HepG2 (cell line): ENCODE data around the gene EDA2R. TPM values are rescaled to one million over a fixed set of nuclear protein-coding genes. Genes with fewer than 3 reads are reported as not detected.

Experiments used
- ATAC-seq: fragments of 200-7000 bp; cut with Tn5 transposase; 3 replicates; pipeline ENCODE4 v1.9.1; 2020; ENCODE audit warnings: mild to moderate bottlenecking, moderate library complexity
- BruUV-seq: library from RNA; stranded (reverse); fragments of 400-500 nt; replicated peaks from 2 replicates; lab custom pipeline; 2021; lab: Mats Ljungman, UMichigan
- CTCF ChIA-PET: fragments of 300-600 bp; formaldehyde crosslinking; extraction: SDS; loops from one replicate; lab custom pipeline; 2021; ENCODE audit warnings: low total read pairs, inconsistent platforms, low intra/inter-chr PET ratio; lab: Yijun Ruan, JAX
- POLR2A ChIA-PET: fragments of 350-600 bp; sonication (Branson Sonifier 250); formaldehyde crosslinking; loops from one replicate; lab custom pipeline; 2020; ENCODE audit warnings: antibody characterized with exemption, inconsistent platforms; lab: Yijun Ruan, JAX
- DNase-seq: peaks from one replicate; pipeline ENCODE4 v3.0.0-alpha.2; 2015; ENCODE audit warnings: low spot score
- FAIRE-seq: peaks from 3 replicates; lab custom pipeline; 2011; peaks lifted over from hg19 to GRCh38; lab: Jason Lieb, UNC
- H2AFZ ChIP-seq: one replicate; pipeline ENCODE4 v1.6.1; 2011; ENCODE audit warnings: low read length, inconsistent platforms
- H3K27ac ChIP-seq: fragments of 300-600 bp; 3 replicates; pipeline ENCODE4 v1.8.0; 2011; ENCODE audit warnings: mixed run types, mild to moderate bottlenecking, mixed read lengths, low read length, inconsistent platforms; ENCODE audit not compliant: insufficient read depth; ENCODE audit errors: extremely low read length
- H3K27me3 ChIP-seq, 2 experiments: fragments of 200-600 bp in 1 of 2; 2 replicates in 1 of 2; 3 replicates in 1 of 2; pipeline versions ENCODE4 v1.6.0 to v1.8.0; 2011; ENCODE audit warnings: low read length in 2 of 2, mild to moderate bottlenecking in 2 of 2, moderate library complexity in 2 of 2, inconsistent platforms in 1 of 2; ENCODE audit not compliant: insufficient read depth in 2 of 2, control insufficient read depth in 1 of 2
- H3K36me3 ChIP-seq, 2 experiments: fragments of 200-600 bp in 1 of 2; replicated peaks in 1 of 2; 2 replicates in 1 of 2; 3 replicates in 1 of 2; pipeline versions ENCODE4 v1.5.1 to v1.8.0; 2011; ENCODE audit warnings: low read length in 2 of 2, inconsistent platforms in 1 of 2; ENCODE audit not compliant: insufficient read depth in 2 of 2, control insufficient read depth in 1 of 2
- H3K4me1 ChIP-seq: 2 replicates; pipeline ENCODE4 v1.5.1; 2012; ENCODE audit warnings: low read length, inconsistent platforms; ENCODE audit not compliant: insufficient read depth
- H3K4me2 ChIP-seq: 2 replicates; pipeline ENCODE4 v1.6.0; 2011; ENCODE audit warnings: low read depth, low read length, inconsistent platforms
- H3K4me3 ChIP-seq, 3 experiments: fragments of 200-600 bp in 1 of 3; sonication (generic), shearing (Covaris generic) in 1 of 3; replicated peaks in 1 of 3; 2 replicates each; pipeline ENCODE4 v1.5.1; 2011 to 2016; ENCODE audit warnings: low read length in 3 of 3, inconsistent platforms in 2 of 3, low read depth in 2 of 3, mild to moderate bottlenecking in 2 of 3, control low read depth in 1 of 3, mixed read lengths in 1 of 3; ENCODE audit not compliant: insufficient read depth in 1 of 3
- H3K79me2 ChIP-seq: one replicate; pipeline ENCODE4 v1.6.1; 2011; ENCODE audit warnings: low read length, inconsistent platforms; ENCODE audit not compliant: insufficient read depth
- H3K9ac ChIP-seq: 2 replicates; pipeline ENCODE4 v1.6.0; 2011; ENCODE audit warnings: mild to moderate bottlenecking, low read depth, low read length, inconsistent platforms; ENCODE audit not compliant: insufficient read depth
- H3K9me3 ChIP-seq: 2 replicates; pipeline ENCODE4 v1.5.1; 2012; ENCODE audit warnings: mild to moderate bottlenecking, low read length
- H4K20me1 ChIP-seq: 2 replicates; pipeline ENCODE4 v1.6.0; 2011; ENCODE audit warnings: inconsistent platforms, mild to moderate bottlenecking, low read length, moderate library complexity; ENCODE audit not compliant: insufficient read depth
- ARID5B ChIP-seq: IDR thresholded peaks from 2 replicates; pipeline ENCODE4 v1.4.0; 2020; ENCODE audit warnings: mild to moderate bottlenecking, missing genetic modification reagents
- ARNT ChIP-seq: fragments of 450-650 bp; IDR thresholded peaks from 2 replicates; pipeline ENCODE4 v1.6.1; 2017
- ISX ChIP-seq: sonication (generic); formaldehyde crosslinking; conservative IDR thresholded peaks from 2 replicates; pipeline ENCODE4 v1.5.0; 2020; ENCODE audit warnings: missing genetic modification reagents
- JUNB ChIP-seq: sonication (generic); formaldehyde crosslinking; IDR thresholded peaks from 2 replicates; pipeline ENCODE4 v1.8.0; 2022; ENCODE audit warnings: missing genetic modification reagents, mild to moderate bottlenecking, borderline replicate concordance
- KDM1A ChIP-seq: IDR thresholded peaks from 2 replicates; pipeline ENCODE4 v1.6.1; 2016; ENCODE audit warnings: missing compliant biosample characterization
- MEF2D ChIP-seq: sonication (generic); formaldehyde crosslinking; IDR thresholded peaks from 2 replicates; pipeline ENCODE4 v1.5.1; 2020; ENCODE audit warnings: mild to moderate bottlenecking, missing genetic modification reagents
- MLX ChIP-seq: IDR thresholded peaks from 2 replicates; pipeline ENCODE4 v1.6.1; 2016
- ZBTB26 ChIP-seq: IDR thresholded peaks from 2 replicates; pipeline ENCODE4 v1.6.1; 2016; ENCODE audit warnings: missing compliant biosample characterization, missing genetic modification reagents, borderline replicate concordance
- ZBTB38 ChIP-seq: sonication (generic); formaldehyde crosslinking; IDR thresholded peaks from 2 replicates; pipeline ENCODE4 v1.5.1; 2020; ENCODE audit warnings: mild to moderate bottlenecking, missing genetic modification reagents
- ZNF788 ChIP-seq: sonication (generic); formaldehyde crosslinking; IDR thresholded peaks from 2 replicates; pipeline ENCODE4 v1.5.0; 2020; ENCODE audit warnings: mild to moderate bottlenecking, missing genetic modification reagents, borderline replicate concordance
- WGBS: methylation state at CpG from one replicate; pipeline ENCODE4 v1.1.6; 2017; ENCODE audit warnings: low lambda C conversion rate; 5-methylcytosine and 5-hydroxymethylcytosine counted together
- in situ Hi-C: cut with HindIII; loops from 2 replicates; pipeline ENCODE4 v1.10.0; 2017; ENCODE audit warnings: low pct_unique_long_range_greater_than_20kb; ENCODE audit not compliant: extremely low pct_ligation_motif_present
- intact Hi-C: fragments of 100-400 bp; cut with micrococcal nuclease; formaldehyde crosslinking; loops from one replicate; pipeline ENCODE4 v1.10.0; 2022; ENCODE audit not compliant: unreplicated experiment
- polyA plus RNA-seq, 8 experiments: library from polyadenylated mRNA; depleted of rRNA in 3 of 8; stranded (reverse) in 7 of 8; unstranded in 1 of 8; fragments of >200 nt; fragmentation: Illumina TruSeq in 4 of 8; extraction: Trizol in 4 of 8; gene quantifications; 2 replicates each; pipeline versions ENCODE4 v1.2.1 to v1.2.3, GENCODE V29; 2011 to 2016; ENCODE audit warnings: low read depth in 4 of 8, missing spikeins in 1 of 8, mixed read lengths in 1 of 8; ENCODE audit not compliant: insufficient read depth in 1 of 8
- total RNA-seq, 5 experiments: library from RNA; depleted of rRNA; stranded (reverse); fragments of >200 nt; fragmentation: Illumina TruSeq; extraction: Trizol; gene quantifications; 2 replicates each; pipeline ENCODE4 v1.2.3, GENCODE V29; 2016; ENCODE audit warnings: low read depth in 1 of 5

The EDA2R gene
- total and polyA plus RNA-seq, 2 of the 13 experiments (the other 11 are each of a cell fraction or from before 2014, with no cell fraction given) = 10.0 to 12.0 TPM

GRCh38 chrX:66633541-66633940, 5.3 kb downstream of the EDA2R start:
- no peak overlapping the region for H3K9ac ChIP-seq
- H3K27me3 ChIP-seq = no peaks in the 10 kb centered on the region; a peak in 1 of 5 replicates
- no peaks in the 10 kb centered on the region for H4K20me1 ChIP-seq
- no peak for ATAC-seq
- 94% methylated on average over 2 of the region's 3 CpGs for WGBS
- peaks cover 56% of the 10 kb centered on the region for H3K79me2 ChIP-seq
- no peak overlapping the region for H3K4me3 ChIP-seq
- intact Hi-C loops (no loop called here), in situ Hi-C loops (no loop called here)
- CTCF ChIA-PET = no interaction called here
- BruUV-seq = no TSS peak
- H3K9me3 ChIP-seq = no peaks in the 10 kb centered on the region
- H3K27ac ChIP-seq = no peak overlapping the region
- no peak overlapping the region for H2AFZ ChIP-seq
- peaks cover 28% of the 10 kb centered on the region for H3K4me1 ChIP-seq
- FAIRE-seq = no peak
- POLR2A ChIA-PET = no interaction called here
- no peak overlapping the region for H3K4me2 ChIP-seq
- TF ChIP-seq JUNB (CRISPR knock-in tag) (no peak), ZBTB38 (CRISPR knock-in tag) (no peak), ISX (no peak), MLX (CRISPR knock-in tag) (no peak), KDM1A (CRISPR knock-in tag) (no peak)
- DNase-seq = no peak
- H3K36me3 ChIP-seq = no peaks in the 10 kb centered on the region

GRCh38 chrX:66632981-66633380, 5.9 kb downstream of the EDA2R start:
- Histone ChIP-seq H3K27ac (no peak overlapping the region), H3K4me3 (no peak overlapping the region), H3K27me3 (no peaks in the 10 kb centered on the region), H3K79me2 (peaks cover 56% of the 10 kb centered on the region), H3K4me1 (peaks cover 28% of the 10 kb centered on the region), H3K4me2 (no peak overlapping the region), H2AFZ (no peak overlapping the region), H3K36me3 (no peaks in the 10 kb centered on the region), H3K9me3 (no peaks in the 10 kb centered on the region), H3K9ac (no peak overlapping the region), H4K20me1 (no peaks in the 10 kb centered on the region)
- no peak for FAIRE-seq
- TF ChIP-seq ZNF788 (CRISPR knock-in tag) = no peak
- no peak for TF ChIP-seq ARNT
- no peak for TF ChIP-seq MEF2D (CRISPR knock-in tag)
- no peak for TF ChIP-seq ZBTB26 (CRISPR knock-in tag)
- no peak for TF ChIP-seq ARID5B
- 88% methylated on average over 4 of the region's 4 CpGs for WGBS
- in situ Hi-C loops = no loop called here
- POLR2A ChIA-PET = no interaction called here
- no peak for DNase-seq
- no TSS peak for BruUV-seq
- no peak for ATAC-seq
- CTCF ChIA-PET = no interaction called here
- intact Hi-C loops = no loop called here
